H1 (cell line): Measurements from ENCODE around the gene NACAD. TPM values are rescaled to one million over a fixed set of nuclear protein-coding genes. Genes with fewer than 3 reads are reported as not detected.

Experiments used
- CTCF ChIA-PET: fragments of 300-600 bp; sonication (Branson Sonifier 250); formaldehyde crosslinking; loops from one replicate; lab custom pipeline; 2021; ENCODE audit not compliant: partially characterized antibody; lab: Charles Lee
- POLR2A ChIA-PET: fragments of 300-600 bp; sonication (Branson Sonifier 250); formaldehyde crosslinking; loops from one replicate; lab custom pipeline; 2021; ENCODE audit warnings: inconsistent platforms; ENCODE audit not compliant: partially characterized antibody; lab: Charles Lee
- DNase-seq, 2 experiments: peaks; one replicate each; pipeline versions ENCODE4 v3.0.0 to v3.0.0-alpha.2; 2010 to 2022; ENCODE audit warnings: low spot score in 2 of 2, low read depth in 1 of 2, mixed read lengths in 1 of 2
- FAIRE-seq: peaks from 2 replicates; lab custom pipeline; 2011; peaks lifted over from hg19 to GRCh38; lab: Jason Lieb, UNC
- H2AFZ ChIP-seq: 2 replicates; pipeline ENCODE4 v1.8.1; 2012; ENCODE audit warnings: low read length, inconsistent platforms
- H2AK5ac ChIP-seq: 2 replicates; pipeline ENCODE4 v1.6.1; 2013; ENCODE audit warnings: low read depth, low read length
- H2BK120ac ChIP-seq: replicated peaks from 2 replicates; pipeline ENCODE3; 2013; ENCODE audit warnings: low read depth, low read length, inconsistent platforms
- H2BK12ac ChIP-seq: 2 replicates; pipeline ENCODE4 v1.6.1; 2013; ENCODE audit warnings: low read depth, low read length
- H2BK15ac ChIP-seq: 2 replicates; pipeline ENCODE4 v1.6.1; 2013; ENCODE audit warnings: low read length
- H2BK20ac ChIP-seq: 2 replicates; pipeline ENCODE4 v1.6.1; 2013; ENCODE audit warnings: low read length
- H2BK5ac ChIP-seq: 2 replicates; pipeline ENCODE4 v1.6.1; 2013; ENCODE audit warnings: low read depth, low read length
- H3K14ac ChIP-seq: 2 replicates; pipeline ENCODE4 v1.6.1; 2013; ENCODE audit warnings: inconsistent platforms; ENCODE audit not compliant: insufficient read length
- H3K18ac ChIP-seq: 2 replicates; pipeline ENCODE4 v1.6.1; 2013; ENCODE audit warnings: low read length; ENCODE audit errors: extremely low read depth
- H3K23ac ChIP-seq: 2 replicates; pipeline ENCODE4 v1.6.1; 2013; ENCODE audit warnings: inconsistent platforms; ENCODE audit not compliant: insufficient read length
- H3K23me2 ChIP-seq: 2 replicates; pipeline ENCODE4 v1.6.1; 2013; ENCODE audit warnings: low read depth, low read length
- H3K27ac ChIP-seq: 2 replicates; pipeline ENCODE4 v1.6.1; 2011; ENCODE audit warnings: low read depth, low read length, inconsistent platforms
- H3K27me3 ChIP-seq, 4 experiments: replicated peaks in 1 of 4; 1 replicate in 1 of 4; 2 replicates in 3 of 4; pipeline versions ENCODE4 v1.6.1 to v1.8.1; 2011 to 2013; ENCODE audit warnings: low read length in 3 of 4, mild to moderate bottlenecking in 3 of 4, inconsistent platforms in 2 of 4, mixed read lengths in 2 of 4, moderate library complexity in 1 of 4; ENCODE audit not compliant: control insufficient read depth in 3 of 4, insufficient read depth in 3 of 4; ENCODE audit errors: extremely low read depth in 1 of 4
- H3K36me3 ChIP-seq, 4 experiments: 2 replicates each; pipeline versions ENCODE4 v1.6.1 to v1.8.1; 2011 to 2013; ENCODE audit warnings: mild to moderate bottlenecking in 4 of 4, low read length in 3 of 4, moderate library complexity in 2 of 4, control low read depth in 1 of 4, inconsistent platforms in 1 of 4; ENCODE audit not compliant: insufficient read depth in 4 of 4, control insufficient read depth in 2 of 4
- H3K4ac ChIP-seq: replicated peaks from 2 replicates; pipeline ENCODE3; 2013; ENCODE audit warnings: low read length, low read depth, mixed read lengths, inconsistent platforms; ENCODE audit not compliant: insufficient read length
- H3K4me1 ChIP-seq, 4 experiments: replicated peaks in 1 of 4; 1 replicate in 1 of 4; 2 replicates in 3 of 4; pipeline versions ENCODE4 v1.6.1 to v1.8.1; 2011 to 2013; ENCODE audit warnings: low read length in 3 of 4, inconsistent platforms in 2 of 4, mixed read lengths in 1 of 4; ENCODE audit not compliant: insufficient read depth in 4 of 4, control insufficient read depth in 3 of 4
- H3K4me2 ChIP-seq, 2 experiments: 2 replicates each; pipeline versions ENCODE4 v1.6.1 to v1.8.1; 2011 to 2013; ENCODE audit warnings: low read depth in 2 of 2, low read length in 2 of 2, control low read depth in 1 of 2, inconsistent platforms in 1 of 2, mild to moderate bottlenecking in 1 of 2; ENCODE audit not compliant: insufficient read depth in 1 of 2
- H3K4me3 ChIP-seq, 4 experiments: fragments of 200-600, 300-600 bp in 1 of 4; sonication (generic), shearing (Covaris generic), sonication (Bioruptor Twin) in 1 of 4; 2 replicates each; pipeline versions ENCODE4 v1.5.1 to v1.8.1; 2011 to 2016; ENCODE audit warnings: low read length in 4 of 4, low read depth in 3 of 4, control low read depth in 2 of 4, inconsistent platforms in 2 of 4, mild to moderate bottlenecking in 2 of 4, mixed read lengths in 1 of 4, moderate library complexity in 1 of 4; ENCODE audit not compliant: insufficient read depth in 2 of 4; ENCODE audit errors: extremely low read depth in 1 of 4
- H3K56ac ChIP-seq: replicated peaks from 2 replicates; pipeline ENCODE3; 2013; ENCODE audit warnings: low read depth, mild to moderate bottlenecking, mixed read lengths, low read length, inconsistent platforms; ENCODE audit not compliant: insufficient read length
- H3K79me1 ChIP-seq: 2 replicates; pipeline ENCODE4 v1.6.1; 2013; ENCODE audit warnings: low read depth, low read length, control low read depth
- H3K79me2 ChIP-seq, 2 experiments: 2 replicates each; pipeline versions ENCODE4 v1.6.1 to v1.8.1; 2012 to 2013; ENCODE audit warnings: low read length in 2 of 2, mild to moderate bottlenecking in 2 of 2, inconsistent platforms in 1 of 2; ENCODE audit not compliant: insufficient read depth in 2 of 2, control insufficient read depth in 1 of 2
- H3K9ac ChIP-seq, 4 experiments: replicated peaks in 1 of 4; 1 replicate in 1 of 4; 2 replicates in 3 of 4; pipeline versions ENCODE4 v1.6.1 to v1.8.1; 2011 to 2013; ENCODE audit warnings: low read depth in 3 of 4, low read length in 3 of 4, control low read depth in 2 of 4, mild to moderate bottlenecking in 2 of 4, moderate library complexity in 2 of 4, inconsistent platforms in 1 of 4; ENCODE audit errors: extremely low read depth in 1 of 4
- H3K9me3 ChIP-seq, 2 experiments: 2 replicates each; pipeline versions ENCODE4 v1.6.1 to v1.8.1; 2012 to 2013; ENCODE audit warnings: mild to moderate bottlenecking in 2 of 2, moderate library complexity in 2 of 2, control low read depth in 1 of 2, inconsistent platforms in 1 of 2, low read depth in 1 of 2, low read length in 1 of 2, mixed read lengths in 1 of 2; ENCODE audit not compliant: insufficient read depth in 2 of 2
- H4K20me1 ChIP-seq, 2 experiments: replicated peaks in 1 of 2; 2 replicates each; pipeline versions ENCODE3 to v1.8.1; 2011 to 2013; ENCODE audit warnings: inconsistent platforms in 2 of 2, low read length in 2 of 2, mild to moderate bottlenecking in 1 of 2; ENCODE audit not compliant: insufficient read depth in 2 of 2, control insufficient read depth in 1 of 2
- H4K5ac ChIP-seq: 2 replicates; pipeline ENCODE4 v1.6.1; 2013; ENCODE audit warnings: low read length, low read depth, mixed read lengths, inconsistent platforms; ENCODE audit not compliant: insufficient read length
- H4K8ac ChIP-seq: 2 replicates; pipeline ENCODE4 v1.8.0; 2013; ENCODE audit warnings: mild to moderate bottlenecking, moderate library complexity, low read length, inconsistent platforms; ENCODE audit not compliant: insufficient read depth; ENCODE audit errors: extremely low read depth
- H4K91ac ChIP-seq: replicated peaks from 2 replicates; pipeline ENCODE3; 2013; ENCODE audit warnings: low read length, mixed read lengths, inconsistent platforms; ENCODE audit not compliant: insufficient read length
- CTCF ChIP-seq, 3 experiments: IDR thresholded peaks; 1 replicate in 2 of 3; 2 replicates in 1 of 3; pipeline versions ENCODE4 v1.5.1 to v1.6.1; 2011; ENCODE audit warnings: low read length in 3 of 3, mild to moderate bottlenecking in 3 of 3, inconsistent platforms in 2 of 3, low read depth in 1 of 3, moderate library complexity in 1 of 3; ENCODE audit not compliant: insufficient read depth in 1 of 3; ENCODE audit errors: control extremely low read depth in 1 of 3
- RNF2 ChIP-seq: fragments of 200-900, 300-1000 bp; sonication (generic); IDR thresholded peaks from 2 replicates; pipeline ENCODE4 v1.7.1; 2016; ENCODE audit warnings: borderline replicate concordance, low read depth, mild to moderate bottlenecking, antibody characterized with exemption, low read length; ENCODE audit not compliant: poor library complexity, severe bottlenecking; ENCODE audit errors: missing control alignments
- WGBS, 2 experiments: shearing (Covaris generic) in 1 of 2; methylation state at CpG; one replicate each; pipeline versions ENCODE4 v1.1.6 to v1.1.7; 2013 to 2015; ENCODE audit warnings: low lambda C conversion rate in 2 of 2, mixed read lengths in 2 of 2, inconsistent platforms in 1 of 2, low coverage in 1 of 2, missing lambda C conversion rate in 1 of 2; ENCODE audit not compliant: insufficient replicate concordance in 2 of 2, insufficient coverage in 1 of 2, insufficient read length in 1 of 2; ENCODE audit errors: extremely low coverage in 1 of 2, missing lambda C conversion rate in 1 of 2; 5-methylcytosine and 5-hydroxymethylcytosine counted together
- polyA plus RNA-seq, 7 experiments: library from polyadenylated mRNA; depleted of rRNA in 3 of 7; stranded (reverse) in 5 of 7; unstranded in 2 of 7; fragments of >200 nt in 5 of 7; fragments of 200-250 nt in 2 of 7; gene quantifications; 1 replicate in 5 of 7; 2 replicates in 1 of 7; 4 replicates in 1 of 7; pipeline versions ENCODE4 v1.2.1 to v1.2.3, GENCODE V29; 2011 to 2013; ENCODE audit warnings: missing spikeins in 2 of 7, mixed read lengths in 2 of 7
- total RNA-seq: library from RNA; stranded (reverse); fragmentation: NEBNext Ultra II Directional; extraction: Animal tissue kit (Norgen Biotek cat#: 25700); gene quantifications from 2 replicates; pipeline ENCODE4 v1.2.1, GENCODE V29; 2021

Gene NACAD
- total and polyA plus RNA-seq, 2 of the 8 experiments (the other 6 are each of a cell fraction or from before 2014, with no cell fraction given) = 1.3 to 6.0 TPM

GRCh38 chr7:45078125-45078681 is 10.6 kb downstream of the NACAD start:
- H2AK5ac ChIP-seq = no peak overlapping the region
- H4K8ac ChIP-seq = no peak overlapping the region
- H3K79me1 ChIP-seq = no peaks in the 10 kb centered on the region
- no peak overlapping the region for H2BK15ac ChIP-seq
- H3K23ac ChIP-seq = no peak overlapping the region
- CTCF ChIA-PET = no interaction called here
- no peak overlapping the region for H4K5ac ChIP-seq
- no peak overlapping the region for H3K27ac ChIP-seq
- peaks cover 0 to 8% (median 4%) of the 10 kb centered on the region in 4 experiments; a peak in 5 of 8 replicates for H3K36me3 ChIP-seq
- no peak overlapping the region for H3K18ac ChIP-seq
- DNase-seq (no peak), FAIRE-seq (no peak)
- no peaks in the 10 kb centered on the region for H3K79me2 ChIP-seq
- no peaks in the 10 kb centered on the region for H3K4me1 ChIP-seq
- H3K23me2 ChIP-seq = no peaks in the 10 kb centered on the region; the same call in 1 of the 2 replicates
- no peaks in the 10 kb centered on the region for H3K9me3 ChIP-seq
- no peak overlapping the region for H3K4me3 ChIP-seq
- no peaks in the 10 kb centered on the region for H3K27me3 ChIP-seq
- no peak overlapping the region for H2BK12ac ChIP-seq
- WGBS, 2 experiments = 87% methylated on average over 8 of the region's 8 CpGs; no CpG with 5 or more reads in 1 of the 2 experiments
- no peak overlapping the region for H2BK20ac ChIP-seq
- H2AFZ ChIP-seq = no peak overlapping the region
- TF ChIP-seq RNF2 (no peak), CTCF (IDR thresholded peaks at IDR 0.05; ENCODE audit: control extremely low read depth in 1 of 3, insufficient read depth in 1 of 3, low read depth in 1 of 3, low read length in 3 of 3) (peak; percentile 0 to 32 (median 15); a peak in 3 of 4 replicates)
- TF ChIP-seq, all 59 proteins: peak for 1
- Histone ChIP-seq H3K56ac (no peak overlapping the region), H2BK5ac (no peak overlapping the region), H4K20me1 (peaks cover 0 to 7% of the 10 kb centered on the region in 2 experiments), H3K14ac (no peak overlapping the region), H4K91ac (no peak overlapping the region), H2BK120ac (no peak overlapping the region), H3K4ac (no peak overlapping the region), H3K4me2 (no peak overlapping the region), H3K9ac (no peak overlapping the region)
- POLR2A ChIA-PET = no interaction called here
